HG03039 (cell line): ENCODE measurements around the gene MIA2.
"Not testable (repeated sequence)": the region's sequence is repeated elsewhere in the genome, so short reads cannot be mapped to it uniquely, and the experiment has no call there.

Experiments used
- ATAC-seq: cut with Tn5 transposase; IDR thresholded peaks from one replicate; pipeline ENCODE4 v1.9.1; 2021; ENCODE audit warnings: mild to moderate bottlenecking, moderate library complexity; ENCODE audit not compliant: unreplicated experiment

The MIA2 gene

GRCh38 chr14:39319381-39319780, 85.7 kb downstream of the MIA2 start:
- ATAC-seq: no peak

DNA sequence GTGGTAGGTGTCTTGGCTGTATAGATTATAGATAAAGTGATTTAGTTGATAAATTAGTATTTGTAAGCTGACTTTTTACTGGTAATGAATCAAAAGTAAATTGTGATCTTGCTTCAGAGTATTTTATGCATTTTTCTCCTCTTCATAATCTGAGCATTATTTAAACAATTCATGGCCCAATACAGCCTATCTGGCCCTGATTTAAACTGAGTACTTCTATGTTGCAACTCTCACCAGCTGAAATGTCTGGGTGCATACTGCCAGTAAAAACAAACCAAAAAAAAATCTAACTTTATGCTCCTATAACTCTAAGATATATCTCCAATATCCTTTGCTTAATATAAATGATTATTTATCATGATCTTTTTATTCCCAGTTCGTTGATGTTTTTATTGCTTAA, 86.6 kb downstream of the MIA2 start:
- no peak for ATAC-seq

- no peak for ATAC-seq
Measured at GRCh38 chr14:39322807-39323206, 89.1 kb downstream of the MIA2 start.

- no peak for ATAC-seq
Measured at GRCh38 chr14:39324097-39324496, 90.4 kb downstream of the MIA2 start.

GRCh38 chr14:39339003-39339402, 105.3 kb downstream of the MIA2 start:
- ATAC-seq: no peak

DNA sequence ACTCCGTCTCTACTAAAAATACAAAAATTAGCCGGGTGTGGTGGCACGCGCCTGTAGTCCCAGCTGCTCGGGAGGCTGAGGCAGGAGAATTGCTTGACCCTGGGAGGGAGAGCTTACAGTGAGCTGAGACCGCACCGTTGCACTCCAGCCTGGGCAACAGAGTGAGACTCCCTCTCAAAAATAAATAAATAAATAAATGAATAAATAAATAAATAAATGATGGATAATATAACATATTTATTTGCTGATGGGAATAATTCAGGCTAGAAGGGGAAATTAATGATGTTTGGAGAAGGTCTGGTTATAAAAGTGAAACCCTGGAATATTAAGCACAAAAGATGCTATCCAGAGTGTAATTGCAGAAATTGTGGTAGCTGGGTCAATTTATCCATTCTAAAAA, 107.4 kb downstream of the MIA2 start:
- not testable (repeated sequence) for ATAC-seq

DNA sequence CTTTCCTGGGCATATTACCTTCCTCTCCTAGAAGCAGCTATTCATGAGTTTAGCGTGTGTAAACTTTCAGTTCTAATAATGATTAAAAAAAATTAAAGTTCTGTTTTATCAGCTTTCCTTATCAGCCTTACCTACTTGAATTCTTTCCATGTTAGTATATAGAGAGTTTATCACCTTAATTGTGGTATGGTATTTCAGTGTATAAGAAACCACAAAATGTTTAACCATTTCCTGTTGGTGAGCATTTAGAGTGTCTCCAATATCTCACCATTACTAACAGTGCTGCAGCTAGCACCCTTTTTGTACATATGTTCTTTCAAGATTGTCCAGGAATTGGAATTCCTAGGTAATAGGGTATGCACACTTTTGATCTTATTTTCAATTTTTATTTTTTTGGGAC, 109.1 kb downstream of the MIA2 start:
- ATAC-seq: no peak

GRCh38 chr14:39343614-39344013, 109.9 kb downstream of the MIA2 start:
- ATAC-seq: no peak

DNA sequence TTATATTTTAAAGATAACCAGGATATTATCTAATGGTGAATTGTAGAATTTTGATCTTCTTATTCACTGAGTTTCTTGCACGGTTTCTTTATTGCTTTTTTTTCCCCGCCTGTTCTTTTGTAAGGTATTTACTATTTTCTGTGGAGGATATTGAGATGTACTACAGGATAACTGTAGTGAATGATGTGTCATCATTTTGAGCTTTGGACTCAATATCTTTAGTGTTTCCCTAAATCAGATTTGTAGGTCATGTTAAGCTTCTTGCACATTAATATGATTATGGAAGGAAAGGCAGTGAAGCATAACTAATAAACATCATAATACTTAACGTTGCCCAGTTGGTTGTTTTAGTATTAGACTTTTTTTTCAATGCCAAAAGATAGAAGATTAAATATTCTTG, 117.2 kb downstream of the MIA2 start:
- ATAC-seq: no peak

DNA sequence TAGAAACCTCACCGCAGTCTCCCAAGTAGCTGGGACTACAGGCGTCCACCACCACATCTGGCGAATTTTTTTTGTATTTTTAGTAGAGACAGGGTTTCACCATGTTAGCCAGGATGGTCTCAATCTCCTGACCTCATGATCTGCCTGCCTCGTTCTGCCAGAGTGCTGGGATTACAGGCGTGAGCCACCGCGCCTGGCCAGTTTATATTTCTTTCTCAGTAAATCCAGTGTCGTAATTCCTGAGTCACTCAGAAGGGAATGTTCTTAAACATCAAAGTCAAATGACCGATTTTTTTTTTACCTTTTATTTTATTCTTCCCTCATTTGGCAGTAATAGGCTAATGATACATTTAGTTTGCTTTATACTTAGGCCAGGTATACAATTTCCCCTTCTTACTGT, 118.0 kb downstream of the MIA2 start:
- ATAC-seq: no peak

- ATAC-seq: not testable (repeated sequence)
Measured at GRCh38 chr14:39359069-39359468, 125.4 kb downstream of the MIA2 start.

GRCh38 chr14:39360316-39360715, 126.6 kb downstream of the MIA2 start:
- ATAC-seq: no peak

DNA sequence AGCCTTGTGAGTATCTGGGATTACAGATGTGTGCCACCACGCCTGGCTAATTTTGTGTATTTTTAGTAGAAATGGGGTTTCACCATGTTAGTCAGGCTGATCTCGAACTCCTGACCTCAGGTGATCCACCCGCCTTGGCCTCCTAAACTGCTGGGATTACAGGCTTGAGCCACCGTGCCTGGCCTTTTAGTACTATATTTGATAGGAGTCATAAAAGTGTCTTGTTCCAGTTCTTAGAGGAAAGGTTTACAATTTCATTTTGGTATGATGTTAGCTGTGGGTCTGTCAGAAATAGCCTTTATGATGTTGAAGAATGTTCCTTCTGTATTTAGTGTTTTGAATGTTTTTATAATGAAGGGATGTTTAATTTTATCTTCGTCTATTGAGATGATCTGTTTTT, 127.8 kb downstream of the MIA2 start:
- ATAC-seq: not testable (repeated sequence)

DNA sequence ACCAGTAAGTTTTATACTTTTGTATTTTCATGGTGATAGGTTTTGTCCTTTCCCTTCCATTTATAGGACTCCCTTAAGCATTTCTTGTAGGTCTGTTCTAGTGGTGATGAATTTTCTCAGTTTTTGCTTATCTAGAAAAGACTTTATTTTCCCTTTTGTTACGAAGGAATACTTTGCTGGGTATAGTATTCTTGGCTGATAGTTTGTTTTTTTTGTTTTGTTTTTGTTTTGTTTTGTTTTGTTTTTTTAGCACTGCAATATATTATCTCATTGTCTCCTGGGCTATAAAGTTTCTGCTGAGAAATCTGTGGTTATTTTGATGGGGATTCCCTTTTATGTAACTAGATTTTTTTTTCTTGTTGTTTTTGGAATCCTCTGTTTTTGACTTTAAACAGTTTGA, 130.8 kb downstream of the MIA2 start:
- ATAC-seq: no peak

- no peak for ATAC-seq
Measured at GRCh38 chr14:39365354-39365753, 131.6 kb downstream of the MIA2 start.

DNA sequence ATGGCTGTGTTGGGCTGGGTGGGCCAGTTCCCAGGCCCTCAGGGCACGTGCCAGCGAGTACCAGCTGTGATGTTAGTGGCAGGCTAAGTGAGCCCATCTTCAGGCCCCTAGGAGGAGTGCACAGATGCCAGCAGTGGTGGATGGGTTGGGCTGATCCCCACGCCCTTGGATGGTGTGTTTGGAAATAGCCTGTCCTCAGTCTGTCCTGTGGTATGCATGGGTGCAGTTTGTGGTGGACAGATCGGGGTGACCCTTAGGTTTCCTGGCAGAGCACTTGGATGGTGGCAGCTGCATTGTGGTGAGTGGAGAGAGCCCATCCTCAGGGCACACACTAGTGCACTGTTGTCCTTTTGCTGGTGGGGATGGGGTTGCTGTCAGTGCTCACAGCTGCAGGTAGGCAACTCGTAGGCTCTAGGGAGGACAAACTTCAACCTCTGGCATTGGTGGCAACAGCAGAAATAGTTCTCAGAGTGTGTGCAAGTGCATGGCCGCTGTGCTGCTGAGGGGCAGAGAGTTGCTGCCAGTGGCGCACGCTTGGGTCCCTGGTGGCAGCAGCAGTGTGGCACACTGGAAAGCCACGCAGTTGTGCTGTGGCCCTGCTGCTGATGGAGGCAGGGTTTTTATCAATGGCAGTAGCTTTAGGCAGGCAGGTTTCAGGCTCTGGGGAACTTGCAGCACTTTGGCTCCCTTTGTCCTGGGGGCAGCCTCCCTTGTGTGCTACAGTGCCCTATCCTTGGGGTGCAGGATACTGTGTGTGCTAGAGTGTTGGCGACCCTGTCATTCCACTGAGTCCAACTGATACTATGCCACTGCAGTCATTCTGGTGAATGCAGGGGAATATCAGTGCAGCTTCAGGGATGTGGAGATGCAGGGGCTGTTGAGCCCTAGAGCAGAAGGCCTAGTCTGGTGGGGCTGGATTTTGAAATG, 133.0 kb downstream of the MIA2 start:
- no peak for ATAC-seq

DNA sequence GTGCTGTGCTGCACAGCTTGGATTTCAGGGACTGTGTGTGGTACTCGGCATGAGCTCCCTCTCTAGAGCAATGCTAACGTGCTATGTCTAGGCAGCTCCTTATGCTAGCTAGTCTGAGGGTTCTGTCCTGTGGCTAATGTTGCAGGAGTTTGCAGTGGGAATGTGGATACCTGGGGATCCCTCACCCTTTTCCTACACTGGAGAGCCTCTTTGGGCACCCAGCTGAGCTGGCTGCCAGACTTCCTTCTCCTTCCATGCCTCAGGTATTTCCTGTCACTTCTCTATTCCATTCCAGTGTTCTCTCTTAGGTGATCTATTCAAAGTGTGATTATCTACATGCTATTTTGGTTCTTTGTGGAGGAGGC, 133.7 kb downstream of the MIA2 start:
- no peak for ATAC-seq

DNA sequence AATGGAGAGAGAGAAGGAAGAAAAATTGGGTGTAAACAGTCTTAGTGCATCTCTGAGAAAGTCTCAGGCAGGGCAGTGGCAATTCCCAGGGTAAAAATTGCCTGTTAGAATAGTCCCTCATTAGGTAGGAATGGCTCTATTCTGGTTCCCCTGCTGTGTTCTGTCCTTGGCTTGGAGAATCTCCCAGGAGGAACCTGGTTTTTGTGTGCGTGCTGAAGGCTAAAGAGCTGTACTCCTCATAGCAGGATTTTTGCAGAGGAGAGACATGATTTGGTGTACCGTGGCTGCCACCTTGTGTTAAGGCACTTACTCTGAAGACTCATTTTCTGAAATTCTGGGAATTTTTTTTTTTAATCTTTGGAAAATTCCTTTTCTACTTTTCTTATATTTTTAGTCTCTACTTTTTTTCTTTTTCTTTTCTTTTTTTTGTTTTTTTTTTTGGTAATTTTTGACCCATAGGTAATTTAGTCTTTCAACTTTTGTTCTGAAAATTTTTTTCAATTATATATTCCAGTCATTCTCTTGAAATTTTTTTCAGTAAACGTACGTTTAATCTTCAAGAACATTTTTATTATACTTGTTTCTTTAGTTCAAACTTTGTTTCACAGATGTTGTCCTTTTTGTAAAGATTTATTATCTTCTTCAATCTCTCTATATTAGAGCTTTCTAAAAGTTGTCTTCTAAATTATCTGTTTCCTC, 134.7 kb downstream of the MIA2 start:
- ATAC-seq: no peak

- ATAC-seq: no peak
Measured at GRCh38 chr14:39369029-39369428, 135.3 kb downstream of the MIA2 start.

DNA sequence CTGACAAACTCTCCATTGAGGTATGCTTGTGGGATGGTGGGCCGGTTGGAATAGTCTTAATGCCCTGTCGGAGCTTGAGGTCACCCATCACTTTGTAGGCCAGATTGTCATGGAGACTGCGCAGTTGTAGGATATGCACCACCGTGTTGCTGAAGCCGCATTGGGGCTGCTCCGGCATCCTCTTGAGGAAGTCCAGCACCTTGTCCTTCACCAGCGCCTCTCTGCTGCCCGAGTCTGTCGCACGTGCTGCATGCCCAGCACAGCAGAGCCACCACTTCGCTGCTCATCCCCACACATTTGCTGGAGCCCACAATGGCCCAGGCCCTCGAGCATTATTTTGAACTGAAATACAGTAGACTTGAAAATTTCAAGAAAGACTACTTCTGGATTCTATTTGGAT, 136.7 kb downstream of the MIA2 start:
- no peak for ATAC-seq

DNA sequence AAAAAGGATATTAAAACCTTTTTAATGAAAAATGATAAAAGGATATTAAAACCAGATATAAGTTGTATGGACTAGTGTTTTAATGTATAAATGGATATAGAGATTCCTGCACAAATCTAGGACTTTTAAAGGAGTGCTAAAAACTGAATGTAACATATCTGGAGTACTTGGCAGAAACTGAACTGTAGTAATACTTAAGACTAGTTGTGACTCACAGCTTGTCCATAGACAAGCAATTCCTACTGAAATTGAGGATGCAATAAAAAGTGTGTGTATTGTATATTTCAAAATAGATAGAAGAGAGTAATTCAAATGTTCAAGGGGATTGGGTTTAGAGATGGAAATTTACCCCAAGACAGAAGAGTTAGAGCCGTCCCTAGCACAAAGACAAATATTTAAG, 138.9 kb downstream of the MIA2 start:
- ATAC-seq: no peak

DNA sequence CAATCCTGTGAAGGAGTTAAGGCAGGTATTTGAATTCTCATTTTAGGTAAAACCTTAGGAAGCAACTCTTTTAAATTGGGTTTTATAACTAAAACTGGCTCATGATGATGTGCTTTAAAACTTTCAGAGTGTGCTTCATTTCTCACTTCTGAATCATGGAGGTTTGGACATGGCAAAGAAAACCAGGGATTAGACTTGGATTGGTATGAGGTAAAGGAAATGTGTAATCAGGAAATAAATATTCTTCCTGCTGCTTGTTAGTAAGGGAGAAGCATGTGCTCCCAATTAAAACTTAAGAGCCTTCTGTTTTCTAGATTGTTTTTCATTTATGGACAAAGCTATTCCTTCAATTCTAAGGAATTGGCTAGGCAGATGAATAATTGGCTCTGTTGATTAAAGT, 141.1 kb downstream of the MIA2 start:
- ATAC-seq: no peak
